HepG2 (cell line): ENCODE data around the gene ASAP2. TPM values are rescaled to one million over a fixed set of nuclear protein-coding genes. Genes with fewer than 3 reads are reported as not detected.

Experiments
- ATAC-seq: fragments of 200-7000 bp; cut with Tn5 transposase; 3 replicates; pipeline ENCODE4 v1.9.1; 2020; ENCODE audit warnings: mild to moderate bottlenecking, moderate library complexity
- BruUV-seq: library from RNA; stranded (reverse); fragments of 400-500 nt; replicated peaks from 2 replicates; lab custom pipeline; 2021; lab: Mats Ljungman, UMichigan
- CTCF ChIA-PET: fragments of 300-600 bp; formaldehyde crosslinking; extraction: SDS; loops from one replicate; lab custom pipeline; 2021; ENCODE audit warnings: low total read pairs, inconsistent platforms, low intra/inter-chr PET ratio; lab: Yijun Ruan, JAX
- POLR2A ChIA-PET: fragments of 350-600 bp; sonication (Branson Sonifier 250); formaldehyde crosslinking; loops from one replicate; lab custom pipeline; 2020; ENCODE audit warnings: antibody characterized with exemption, inconsistent platforms; lab: Yijun Ruan, JAX
- DNase-seq: peaks from one replicate; pipeline ENCODE4 v3.0.0-alpha.2; 2015; ENCODE audit warnings: low spot score
- FAIRE-seq: peaks from 3 replicates; lab custom pipeline; 2011; peaks lifted over from hg19 to GRCh38; lab: Jason Lieb, UNC
- H2AFZ ChIP-seq: one replicate; pipeline ENCODE4 v1.6.1; 2011; ENCODE audit warnings: low read length, inconsistent platforms
- H3K27ac ChIP-seq: fragments of 300-600 bp; 3 replicates; pipeline ENCODE4 v1.8.0; 2011; ENCODE audit warnings: mixed run types, mild to moderate bottlenecking, mixed read lengths, low read length, inconsistent platforms; ENCODE audit not compliant: insufficient read depth; ENCODE audit errors: extremely low read length
- H3K27me3 ChIP-seq, 2 experiments: fragments of 200-600 bp in 1 of 2; 2 replicates in 1 of 2; 3 replicates in 1 of 2; pipeline versions ENCODE4 v1.6.0 to v1.8.0; 2011; ENCODE audit warnings: low read length in 2 of 2, mild to moderate bottlenecking in 2 of 2, moderate library complexity in 2 of 2, inconsistent platforms in 1 of 2; ENCODE audit not compliant: insufficient read depth in 2 of 2, control insufficient read depth in 1 of 2
- H3K36me3 ChIP-seq, 2 experiments: fragments of 200-600 bp in 1 of 2; replicated peaks in 1 of 2; 2 replicates in 1 of 2; 3 replicates in 1 of 2; pipeline versions ENCODE4 v1.5.1 to v1.8.0; 2011; ENCODE audit warnings: low read length in 2 of 2, inconsistent platforms in 1 of 2; ENCODE audit not compliant: insufficient read depth in 2 of 2, control insufficient read depth in 1 of 2
- H3K4me1 ChIP-seq: 2 replicates; pipeline ENCODE4 v1.5.1; 2012; ENCODE audit warnings: low read length, inconsistent platforms; ENCODE audit not compliant: insufficient read depth
- H3K4me2 ChIP-seq: 2 replicates; pipeline ENCODE4 v1.6.0; 2011; ENCODE audit warnings: low read depth, low read length, inconsistent platforms
- H3K4me3 ChIP-seq, 3 experiments: fragments of 200-600 bp in 1 of 3; sonication (generic), shearing (Covaris generic) in 1 of 3; replicated peaks in 1 of 3; 2 replicates each; pipeline ENCODE4 v1.5.1; 2011 to 2016; ENCODE audit warnings: low read length in 3 of 3, inconsistent platforms in 2 of 3, low read depth in 2 of 3, mild to moderate bottlenecking in 2 of 3, control low read depth in 1 of 3, mixed read lengths in 1 of 3; ENCODE audit not compliant: insufficient read depth in 1 of 3
- H3K79me2 ChIP-seq: one replicate; pipeline ENCODE4 v1.6.1; 2011; ENCODE audit warnings: low read length, inconsistent platforms; ENCODE audit not compliant: insufficient read depth
- H3K9ac ChIP-seq: 2 replicates; pipeline ENCODE4 v1.6.0; 2011; ENCODE audit warnings: mild to moderate bottlenecking, low read depth, low read length, inconsistent platforms; ENCODE audit not compliant: insufficient read depth
- H3K9me3 ChIP-seq: 2 replicates; pipeline ENCODE4 v1.5.1; 2012; ENCODE audit warnings: mild to moderate bottlenecking, low read length
- H4K20me1 ChIP-seq: 2 replicates; pipeline ENCODE4 v1.6.0; 2011; ENCODE audit warnings: inconsistent platforms, mild to moderate bottlenecking, low read length, moderate library complexity; ENCODE audit not compliant: insufficient read depth
- CEBPB ChIP-seq: IDR thresholded peaks from 2 replicates; pipeline ENCODE4 v1.6.1; 2011; ENCODE audit warnings: low read depth, low read length, improper control_type of control experiment, borderline replicate concordance
- ZBTB10 ChIP-seq: sonication (generic); formaldehyde crosslinking; IDR thresholded peaks from 2 replicates; pipeline ENCODE4 v1.4.0; 2020; ENCODE audit warnings: missing genetic modification reagents, borderline replicate concordance
- ZFP37 ChIP-seq: sonication (generic); formaldehyde crosslinking; IDR thresholded peaks from 2 replicates; pipeline ENCODE4 v1.4.0; 2020; ENCODE audit warnings: missing genetic modification reagents, borderline replicate concordance
- ZNF784 ChIP-seq: sonication (generic); formaldehyde crosslinking; IDR thresholded peaks from 2 replicates; pipeline ENCODE4 v1.5.1; 2020; ENCODE audit warnings: missing genetic modification reagents, mild to moderate bottlenecking, borderline replicate concordance
- WGBS: methylation state at CpG from one replicate; pipeline ENCODE4 v1.1.6; 2017; ENCODE audit warnings: low lambda C conversion rate; 5-methylcytosine and 5-hydroxymethylcytosine counted together
- in situ Hi-C: cut with HindIII; loops from 2 replicates; pipeline ENCODE4 v1.10.0; 2017; ENCODE audit warnings: low pct_unique_long_range_greater_than_20kb; ENCODE audit not compliant: extremely low pct_ligation_motif_present
- intact Hi-C: fragments of 100-400 bp; cut with micrococcal nuclease; formaldehyde crosslinking; loops from one replicate; pipeline ENCODE4 v1.10.0; 2022; ENCODE audit not compliant: unreplicated experiment
- polyA plus RNA-seq, 8 experiments: library from polyadenylated mRNA; depleted of rRNA in 3 of 8; stranded (reverse) in 7 of 8; unstranded in 1 of 8; fragments of >200 nt; fragmentation: Illumina TruSeq in 4 of 8; extraction: Trizol in 4 of 8; gene quantifications; 2 replicates each; pipeline versions ENCODE4 v1.2.1 to v1.2.3, GENCODE V29; 2011 to 2016; ENCODE audit warnings: low read depth in 4 of 8, missing spikeins in 1 of 8, mixed read lengths in 1 of 8; ENCODE audit not compliant: insufficient read depth in 1 of 8
- total RNA-seq, 5 experiments: library from RNA; depleted of rRNA; stranded (reverse); fragments of >200 nt; fragmentation: Illumina TruSeq; extraction: Trizol; gene quantifications; 2 replicates each; pipeline ENCODE4 v1.2.3, GENCODE V29; 2016; ENCODE audit warnings: low read depth in 1 of 5

The ASAP2 gene
- total and polyA plus RNA-seq, 2 of the 13 experiments (the other 11 are each of a cell fraction or from before 2014, with no cell fraction given) = 7.3 to 22.3 TPM

DNA sequence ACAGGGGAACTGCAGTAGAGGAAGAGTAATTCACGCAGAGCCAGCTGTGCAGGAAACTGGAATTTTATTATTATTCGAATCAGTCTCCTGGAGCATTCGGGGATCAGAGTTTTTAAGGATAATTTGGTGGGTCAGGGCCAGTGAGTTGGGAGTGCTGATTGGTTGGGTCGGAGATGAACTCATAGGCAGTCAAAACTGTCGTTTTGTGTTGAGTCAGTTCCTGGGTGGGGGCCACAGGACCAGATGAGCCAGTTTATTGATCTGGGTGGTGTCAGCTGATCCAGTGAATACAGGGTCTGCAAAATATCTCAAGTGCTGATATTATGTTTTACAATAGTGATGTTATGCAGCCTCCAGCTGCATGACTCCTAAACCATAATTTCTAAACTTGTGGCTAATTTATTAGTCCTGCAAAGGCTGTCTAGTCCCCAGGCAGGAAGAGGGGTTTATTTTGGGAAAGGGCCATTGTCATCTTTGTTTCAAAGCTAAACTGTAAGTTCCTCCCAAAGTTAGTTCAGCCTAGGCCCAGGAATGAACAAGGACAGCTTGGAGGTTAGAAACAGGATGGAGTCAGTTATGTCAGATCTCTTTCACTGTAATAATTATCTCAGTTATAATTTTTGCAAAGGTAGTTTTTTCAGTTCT lies 67.0 kb downstream of the ASAP2 start (continued):
- TF ChIP-seq ZBTB10 (CRISPR knock-in tag) (no peak), ZFP37 (CRISPR knock-in tag) (no peak)
- TF ChIP-seq, all 625 proteins: peak for 0

- H3K4me1 ChIP-seq = peaks cover 24% of the 10 kb centered on the region
- H2AFZ ChIP-seq = no peak overlapping the region
- H3K4me3 ChIP-seq = no peak overlapping the region
- DNase-seq (no peak), FAIRE-seq (no peak), ATAC-seq (no peak)
- intact Hi-C loops = no loop called here
- H3K27ac ChIP-seq = no peak overlapping the region
- POLR2A ChIA-PET = interaction anchor here (1.9 kb wide), 1 partner anchor 40 kb away, joined by 4 read pairs; no protein-coding TSS in a partner anchor
- H3K79me2 ChIP-seq = peaks cover 16% of the 10 kb centered on the region
- 76% methylated on average over 5 of the region's 5 CpGs for WGBS
- in situ Hi-C loops = no loop called here
- H3K36me3 ChIP-seq = peaks cover 1 to 5% of the 10 kb centered on the region in 2 experiments; a peak in 2 of 5 replicates
- CTCF ChIA-PET = no interaction called here
- H3K4me2 ChIP-seq = no peak overlapping the region
- no peaks in the 10 kb centered on the region for H3K9me3 ChIP-seq
- H4K20me1 ChIP-seq = no peaks in the 10 kb centered on the region
- H3K27me3 ChIP-seq = no peaks in the 10 kb centered on the region
- TF ChIP-seq ZNF784 (CRISPR knock-in tag) (no peak), CEBPB (0 out of 2 replicates have a peak, but pooled peaks have one; percentile 12)
- H3K9ac ChIP-seq = no peak overlapping the region
- BruUV-seq = no TSS peak
These were observed 68.2 kb downstream of the ASAP2 start for GRCh38 chr2:9274701-9275343.
